CMK (cell line): ENCODE data around the gene UNC80.

ENCODE experiments used
- DNase-seq: peaks from one replicate; pipeline ENCODE4 v3.0.0-alpha.2; 2010; ENCODE audit warnings: low read depth

The UNC80 gene

GRCh38 chr2:209806318-209806717 lies 34.7 kb downstream of the UNC80 start:
- DNase-seq = no peak

- DNase-seq = no peak
Observed at GRCh38 chr2:209808521-209808920, 36.9 kb downstream of the UNC80 start.

GRCh38 chr2:209809256-209809655 lies 37.6 kb downstream of the UNC80 start:
- DNase-seq = no peak

GRCh38 chr2:209817844-209818271 lies 46.2 kb downstream of the UNC80 start:
- no peak for DNase-seq

GRCh38 chr2:209818939-209819338 lies 47.3 kb downstream of the UNC80 start:
- DNase-seq = no peak

- DNase-seq = no peak
Observed at GRCh38 chr2:209821806-209822205, 50.2 kb downstream of the UNC80 start.

- DNase-seq = no peak
Observed at GRCh38 chr2:209823484-209823883, 51.9 kb downstream of the UNC80 start.

GRCh38 chr2:209824391-209824790 lies 52.8 kb downstream of the UNC80 start:
- DNase-seq = no peak

GRCh38 chr2:209830722-209831465 lies 59.3 kb downstream of the UNC80 start:
- no peak for DNase-seq

GRCh38 chr2:209834767-209835166 lies 63.1 kb downstream of the UNC80 start:
- DNase-seq = no peak

GRCh38 chr2:209840434-209840833 lies 68.8 kb downstream of the UNC80 start:
- DNase-seq = no peak

- no peak for DNase-seq
Observed at GRCh38 chr2:209845666-209846065, 74.0 kb downstream of the UNC80 start.

- DNase-seq = no peak
Observed at GRCh38 chr2:209864716-209865295, 93.2 kb downstream of the UNC80 start.

- no peak for DNase-seq
Observed at GRCh38 chr2:209868271-209868994, 96.8 kb downstream of the UNC80 start.

- DNase-seq = no peak
Observed at GRCh38 chr2:209870067-209870466, 98.4 kb downstream of the UNC80 start.

GRCh38 chr2:209872675-209873074 lies 101.0 kb downstream of the UNC80 start:
- no peak for DNase-seq

GRCh38 chr2:209875270-209875669 lies 103.6 kb downstream of the UNC80 start:
- no peak for DNase-seq

GRCh38 chr2:209876211-209876610 lies 104.6 kb downstream of the UNC80 start:
- no peak for DNase-seq

GRCh38 chr2:209878701-209879100 lies 107.1 kb downstream of the UNC80 start:
- DNase-seq = no peak

- DNase-seq = no peak
Observed at GRCh38 chr2:209900638-209901037, 129.0 kb downstream of the UNC80 start.

- no peak for DNase-seq
Observed at GRCh38 chr2:209901172-209901571, 129.5 kb downstream of the UNC80 start.

- no peak for DNase-seq
Observed at GRCh38 chr2:209905691-209906090, 134.1 kb downstream of the UNC80 start.

- no peak for DNase-seq
Observed at GRCh38 chr2:209907746-209908145, 136.1 kb downstream of the UNC80 start.
